HepG2 (cell line): ENCODE data around the gene PYDC2. TPM values are rescaled to one million over a fixed set of nuclear protein-coding genes. Genes with fewer than 3 reads are reported as not detected.

Source experiments
- ATAC-seq: fragments of 200-7000 bp; cut with Tn5 transposase; 3 replicates; pipeline ENCODE4 v1.9.1; 2020; ENCODE audit warnings: mild to moderate bottlenecking, moderate library complexity
- BruUV-seq: library from RNA; stranded (reverse); fragments of 400-500 nt; replicated peaks from 2 replicates; lab custom pipeline; 2021; lab: Mats Ljungman, UMichigan
- CTCF ChIA-PET: fragments of 300-600 bp; formaldehyde crosslinking; extraction: SDS; loops from one replicate; lab custom pipeline; 2021; ENCODE audit warnings: low total read pairs, inconsistent platforms, low intra/inter-chr PET ratio; lab: Yijun Ruan, JAX
- POLR2A ChIA-PET: fragments of 350-600 bp; sonication (Branson Sonifier 250); formaldehyde crosslinking; loops from one replicate; lab custom pipeline; 2020; ENCODE audit warnings: antibody characterized with exemption, inconsistent platforms; lab: Yijun Ruan, JAX
- DNase-seq: peaks from one replicate; pipeline ENCODE4 v3.0.0-alpha.2; 2015; ENCODE audit warnings: low spot score
- FAIRE-seq: peaks from 3 replicates; lab custom pipeline; 2011; peaks lifted over from hg19 to GRCh38; lab: Jason Lieb, UNC
- H2AFZ ChIP-seq: one replicate; pipeline ENCODE4 v1.6.1; 2011; ENCODE audit warnings: low read length, inconsistent platforms
- H3K27ac ChIP-seq: fragments of 300-600 bp; 3 replicates; pipeline ENCODE4 v1.8.0; 2011; ENCODE audit warnings: mixed run types, mild to moderate bottlenecking, mixed read lengths, low read length, inconsistent platforms; ENCODE audit not compliant: insufficient read depth; ENCODE audit errors: extremely low read length
- H3K27me3 ChIP-seq, 2 experiments: fragments of 200-600 bp in 1 of 2; 2 replicates in 1 of 2; 3 replicates in 1 of 2; pipeline versions ENCODE4 v1.6.0 to v1.8.0; 2011; ENCODE audit warnings: low read length in 2 of 2, mild to moderate bottlenecking in 2 of 2, moderate library complexity in 2 of 2, inconsistent platforms in 1 of 2; ENCODE audit not compliant: insufficient read depth in 2 of 2, control insufficient read depth in 1 of 2
- H3K36me3 ChIP-seq, 2 experiments: fragments of 200-600 bp in 1 of 2; replicated peaks in 1 of 2; 2 replicates in 1 of 2; 3 replicates in 1 of 2; pipeline versions ENCODE4 v1.5.1 to v1.8.0; 2011; ENCODE audit warnings: low read length in 2 of 2, inconsistent platforms in 1 of 2; ENCODE audit not compliant: insufficient read depth in 2 of 2, control insufficient read depth in 1 of 2
- H3K4me1 ChIP-seq: 2 replicates; pipeline ENCODE4 v1.5.1; 2012; ENCODE audit warnings: low read length, inconsistent platforms; ENCODE audit not compliant: insufficient read depth
- H3K4me2 ChIP-seq: 2 replicates; pipeline ENCODE4 v1.6.0; 2011; ENCODE audit warnings: low read depth, low read length, inconsistent platforms
- H3K4me3 ChIP-seq, 3 experiments: fragments of 200-600 bp in 1 of 3; sonication (generic), shearing (Covaris generic) in 1 of 3; replicated peaks in 1 of 3; 2 replicates each; pipeline ENCODE4 v1.5.1; 2011 to 2016; ENCODE audit warnings: low read length in 3 of 3, inconsistent platforms in 2 of 3, low read depth in 2 of 3, mild to moderate bottlenecking in 2 of 3, control low read depth in 1 of 3, mixed read lengths in 1 of 3; ENCODE audit not compliant: insufficient read depth in 1 of 3
- H3K79me2 ChIP-seq: one replicate; pipeline ENCODE4 v1.6.1; 2011; ENCODE audit warnings: low read length, inconsistent platforms; ENCODE audit not compliant: insufficient read depth
- H3K9ac ChIP-seq: 2 replicates; pipeline ENCODE4 v1.6.0; 2011; ENCODE audit warnings: mild to moderate bottlenecking, low read depth, low read length, inconsistent platforms; ENCODE audit not compliant: insufficient read depth
- H3K9me3 ChIP-seq: 2 replicates; pipeline ENCODE4 v1.5.1; 2012; ENCODE audit warnings: mild to moderate bottlenecking, low read length
- H4K20me1 ChIP-seq: 2 replicates; pipeline ENCODE4 v1.6.0; 2011; ENCODE audit warnings: inconsistent platforms, mild to moderate bottlenecking, low read length, moderate library complexity; ENCODE audit not compliant: insufficient read depth
- MAFF ChIP-seq: IDR thresholded peaks from 2 replicates; pipeline ENCODE4 v1.6.1; 2011; ENCODE audit warnings: low read depth, low read length, improper control_type of control experiment
- MAFK ChIP-seq, 2 experiments: IDR thresholded peaks in 1 of 2; conservative IDR thresholded peaks in 1 of 2; 2 replicates each; pipeline ENCODE4 v1.6.1; 2011; ENCODE audit warnings: improper control_type of control experiment in 2 of 2, low read length in 2 of 2
- MED1 ChIP-seq: sonication (generic); formaldehyde crosslinking; IDR thresholded peaks from 2 replicates; pipeline ENCODE4 v1.4.0; 2020; ENCODE audit warnings: missing genetic modification reagents
- PTBP1 ChIP-seq: fragments of 200-400 bp; formaldehyde crosslinking; IDR thresholded peaks from 2 replicates; pipeline ENCODE4 v1.6.1; 2018; ENCODE audit warnings: low read length, low read depth; ENCODE audit not compliant: poor library complexity, severe bottlenecking
- SOX6 ChIP-seq, 2 experiments: fragments of 450-650 bp in 1 of 2; sonication (generic) in 1 of 2; formaldehyde crosslinking in 1 of 2; IDR thresholded peaks; 2 replicates each; pipeline versions ENCODE4 v1.4.0 to v1.6.1; 2017 to 2020; ENCODE audit warnings: antibody characterized with exemption in 1 of 2, mild to moderate bottlenecking in 1 of 2, missing genetic modification reagents in 1 of 2
- STAT5B ChIP-seq: sonication (generic); formaldehyde crosslinking; IDR thresholded peaks from 2 replicates; pipeline ENCODE4 v1.4.0; 2020; ENCODE audit warnings: missing genetic modification reagents
- ZNF292 ChIP-seq: sonication (generic); formaldehyde crosslinking; IDR thresholded peaks from 2 replicates; pipeline ENCODE4 v1.8.1; 2022; ENCODE audit warnings: mild to moderate bottlenecking, low read depth, missing genetic modification reagents, borderline replicate concordance
- ZNF430 ChIP-seq: sonication (generic); formaldehyde crosslinking; IDR thresholded peaks from 2 replicates; pipeline ENCODE4 v1.9.0; 2021; ENCODE audit warnings: mild to moderate bottlenecking, missing genetic modification reagents
- ZNF468 ChIP-seq: sonication (generic); formaldehyde crosslinking; IDR thresholded peaks from 2 replicates; pipeline ENCODE4 v1.8.0; 2022; ENCODE audit warnings: mild to moderate bottlenecking, moderate library complexity, missing genetic modification reagents
- ZNF788 ChIP-seq: sonication (generic); formaldehyde crosslinking; IDR thresholded peaks from 2 replicates; pipeline ENCODE4 v1.5.0; 2020; ENCODE audit warnings: mild to moderate bottlenecking, missing genetic modification reagents, borderline replicate concordance
- WGBS: methylation state at CpG from one replicate; pipeline ENCODE4 v1.1.6; 2017; ENCODE audit warnings: low lambda C conversion rate; 5-methylcytosine and 5-hydroxymethylcytosine counted together
- in situ Hi-C: cut with HindIII; loops from 2 replicates; pipeline ENCODE4 v1.10.0; 2017; ENCODE audit warnings: low pct_unique_long_range_greater_than_20kb; ENCODE audit not compliant: extremely low pct_ligation_motif_present
- intact Hi-C: fragments of 100-400 bp; cut with micrococcal nuclease; formaldehyde crosslinking; loops from one replicate; pipeline ENCODE4 v1.10.0; 2022; ENCODE audit not compliant: unreplicated experiment
- polyA plus RNA-seq, 8 experiments: library from polyadenylated mRNA; depleted of rRNA in 3 of 8; stranded (reverse) in 7 of 8; unstranded in 1 of 8; fragments of >200 nt; fragmentation: Illumina TruSeq in 4 of 8; extraction: Trizol in 4 of 8; gene quantifications; 2 replicates each; pipeline versions ENCODE4 v1.2.1 to v1.2.3, GENCODE V29; 2011 to 2016; ENCODE audit warnings: low read depth in 4 of 8, missing spikeins in 1 of 8, mixed read lengths in 1 of 8; ENCODE audit not compliant: insufficient read depth in 1 of 8
- total RNA-seq, 5 experiments: library from RNA; depleted of rRNA; stranded (reverse); fragments of >200 nt; fragmentation: Illumina TruSeq; extraction: Trizol; gene quantifications; 2 replicates each; pipeline ENCODE4 v1.2.3, GENCODE V29; 2016; ENCODE audit warnings: low read depth in 1 of 5

PYDC2 gene
- total and polyA plus RNA-seq, 2 of the 13 experiments (the other 11 are each of a cell fraction or from before 2014, with no cell fraction given), result not detected

GRCh38 chr3:191455257-191455952, 5.6 kb upstream of the PYDC2 start:
- Histone ChIP-seq H3K36me3 (no peaks in the 10 kb centered on the region), H3K9me3 (no peaks in the 10 kb centered on the region), H3K27me3 (no peaks in the 10 kb centered on the region), H3K27ac (no peak overlapping the region), H2AFZ (no peak overlapping the region), H4K20me1 (no peaks in the 10 kb centered on the region), H3K4me1 (no peaks in the 10 kb centered on the region), H3K79me2 (no peaks in the 10 kb centered on the region), H3K4me2 (no peak overlapping the region), H3K4me3 (no peak overlapping the region), H3K9ac (no peak overlapping the region)
- WGBS, result 0% methylated on average over 3 of the region's 3 CpGs
- in situ Hi-C loops, result no loop called here
- DNase-seq, result no peak
- CTCF ChIA-PET, result no interaction called here
- no TSS peak for BruUV-seq
- ATAC-seq, result no peak
- intact Hi-C loops, result no loop called here
- FAIRE-seq, result no peak
- TF ChIP-seq SOX6 (IDR thresholded peaks at IDR 0.05), result no peak
- TF ChIP-seq SOX6 (CRISPR knock-in tag; IDR thresholded peaks at IDR 0.05), result no peak
- TF ChIP-seq ZNF430 (CRISPR knock-in tag), result no peak
- no peak for TF ChIP-seq ZNF468
- no peak for TF ChIP-seq ZNF788 (CRISPR knock-in tag)
- TF ChIP-seq PTBP1, result no peak
- TF ChIP-seq STAT5B (CRISPR knock-in tag), result no peak
- TF ChIP-seq MAFK (conservative IDR thresholded peaks at IDR 0.05 in 1 of 2, IDR thresholded peaks at IDR 0.05 in 1 of 2; ENCODE audit: low read length in 2 of 2), result peak; percentile 55 to 73; a peak in 3 of 4 replicates
- TF ChIP-seq MED1 (CRISPR knock-in tag), result no peak
- peak; percentile 49 for TF ChIP-seq MAFF
- TF ChIP-seq ZNF292 (CRISPR knock-in tag), result no peak
- POLR2A ChIA-PET, result no interaction called here
